Adipose tissue (tissue), 3 donors: ENCODE results near the gene HS3ST6. TPM values are rescaled to one million over a fixed set of nuclear protein-coding genes. Genes with fewer than 3 reads are reported as not detected.
"Not testable (repeated sequence)": the region's sequence is repeated elsewhere in the genome, so short reads cannot be mapped to it uniquely, and the experiment has no call there.

Source experiments
- H3K27ac ChIP-seq: one replicate; pipeline ENCODE4 v1.5.1; 2013; ENCODE audit warnings: low read depth, low read length
- WGBS, 3 donors: extraction: QIAGEN DNeasy Blood & Tissue Kit; methylation state at CpG; one replicate each; pipeline ENCODE4 v1.1.7; 2013; 5-methylcytosine and 5-hydroxymethylcytosine counted together
- polyA plus RNA-seq, 3 donors: library from polyadenylated mRNA; stranded (reverse); fragments of 200-250 nt; gene quantifications; one replicate each; pipeline ENCODE4 v1.2.3, GENCODE V29; 2013
- donor health status: healthy with polysubstance abuse.
- donor health status: Bipolar disorder and iron deficiency.
- donor health status: healthy.

The HS3ST6 gene
- polyA plus RNA-seq, 3 donors = 0.56 TPM; not detected in 2

DNA sequence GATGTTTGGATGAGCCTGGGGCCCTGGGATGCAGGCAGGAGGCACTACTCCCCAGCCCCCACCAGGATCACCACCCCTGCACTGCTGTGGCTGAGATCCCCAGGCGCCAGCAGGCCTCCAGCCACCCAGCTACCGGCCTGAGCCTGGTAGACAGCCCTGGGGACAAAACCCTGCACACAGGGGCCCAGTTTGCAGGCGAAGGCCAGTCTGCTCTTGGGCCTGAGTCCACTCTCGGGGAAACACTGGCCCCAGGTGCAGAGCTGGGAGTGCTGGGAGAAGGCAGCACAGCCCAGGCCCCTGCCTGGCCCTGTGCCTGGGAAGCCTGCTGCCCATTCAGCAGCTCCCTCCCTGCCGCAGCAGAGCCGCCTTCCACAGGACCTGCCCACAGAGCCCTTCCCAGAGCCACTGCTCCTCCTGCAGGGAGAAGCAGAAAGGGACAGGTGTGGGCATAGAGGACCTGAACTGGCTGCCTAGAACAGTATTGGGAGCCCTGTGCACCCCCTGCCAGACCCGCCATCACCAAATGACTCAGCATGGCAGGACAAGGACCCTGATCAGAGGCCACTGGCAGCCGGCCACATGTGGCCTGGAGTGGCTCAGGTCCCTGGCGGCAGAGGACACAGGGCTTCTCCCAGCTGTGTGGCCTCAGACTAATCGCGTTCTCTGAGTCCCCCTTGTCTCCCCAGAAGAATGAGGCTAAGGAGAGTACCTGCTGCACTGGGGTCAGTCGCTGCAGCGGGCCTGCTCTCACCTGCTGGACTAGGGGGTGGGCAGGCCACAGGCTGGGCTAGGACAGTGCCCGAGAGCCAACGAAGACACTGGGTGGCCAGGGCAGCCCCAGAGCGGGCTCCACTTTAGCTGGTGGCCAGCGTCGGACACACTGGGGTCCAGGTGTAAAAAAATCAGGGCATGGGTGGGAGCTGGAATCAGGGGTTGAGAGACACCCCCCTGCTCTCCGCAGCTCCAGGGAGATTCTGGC, 14.1 kb upstream of the HS3ST6 start:
- 47 to 76% (median 71%) methylated on average over 19 of the region's 19 CpGs for WGBS, 3 donors
- H3K27ac ChIP-seq = no peak overlapping the region

DNA sequence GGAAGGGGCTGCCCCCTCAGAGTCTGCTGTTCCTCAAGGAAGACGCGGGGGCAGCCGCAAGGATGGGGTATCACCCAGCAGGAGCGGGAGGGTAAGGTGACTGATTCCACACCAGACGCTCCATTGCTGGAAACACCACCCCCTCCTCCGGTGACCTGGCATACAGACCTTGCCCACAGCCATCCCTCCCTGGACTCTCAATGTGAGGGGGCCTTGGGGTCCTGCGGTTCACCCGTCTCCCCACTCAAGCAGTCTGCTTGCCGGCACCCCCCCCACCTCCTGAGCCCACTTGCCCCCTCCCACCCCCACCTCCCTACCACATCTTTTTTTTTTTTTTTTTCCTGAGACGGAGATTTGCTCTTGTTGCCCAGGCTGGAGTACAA, 12.1 kb upstream of the HS3ST6 start:
- H3K27ac ChIP-seq = no peak overlapping the region
- WGBS, 3 donors = 64 to 84% (median 73%) methylated on average over 9 to 10 of the region's 10 CpGs

DNA sequence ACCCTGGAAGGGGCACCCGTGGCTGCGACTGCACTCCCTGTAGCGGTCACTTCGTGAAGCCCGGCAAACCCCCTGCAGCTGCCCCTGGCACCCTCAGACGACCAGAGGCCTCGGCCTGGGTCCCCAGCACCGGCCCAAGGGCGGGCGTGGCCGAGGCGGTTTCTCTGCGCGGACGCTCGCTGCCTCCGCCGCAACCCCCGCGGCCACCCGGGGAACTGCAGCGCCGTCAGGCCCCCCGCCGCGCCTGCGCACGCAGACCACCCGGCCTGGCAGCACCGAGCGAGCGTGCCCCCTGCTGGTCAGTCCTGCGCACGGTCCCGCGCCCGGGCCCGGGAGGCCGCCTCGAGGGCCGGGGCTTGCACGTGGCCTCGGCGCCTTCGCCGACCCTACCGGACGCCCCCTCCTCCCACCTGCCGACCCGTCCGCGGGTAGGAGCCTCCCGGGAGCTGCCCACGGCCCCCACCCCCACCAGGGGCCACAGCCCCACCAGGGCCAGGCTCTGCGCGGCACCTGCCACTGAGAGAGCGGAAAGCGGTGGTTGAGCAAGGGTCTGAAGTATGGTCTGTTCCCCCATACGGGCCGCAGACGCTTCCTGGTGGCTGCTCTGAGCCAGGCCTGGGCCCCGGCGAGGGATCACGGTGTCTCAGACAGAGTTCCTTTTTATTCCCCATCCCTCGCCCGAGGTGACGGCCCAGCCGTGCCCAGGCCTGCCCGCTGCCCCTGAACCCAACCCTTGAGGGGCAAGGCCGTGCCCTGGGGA, 11.5 kb upstream of the HS3ST6 start:
- 9 to 20% (median 11%) methylated on average over 40 to 70 of the region's 70 CpGs for WGBS, 3 donors
- H3K27ac ChIP-seq = no peak overlapping the region

DNA sequence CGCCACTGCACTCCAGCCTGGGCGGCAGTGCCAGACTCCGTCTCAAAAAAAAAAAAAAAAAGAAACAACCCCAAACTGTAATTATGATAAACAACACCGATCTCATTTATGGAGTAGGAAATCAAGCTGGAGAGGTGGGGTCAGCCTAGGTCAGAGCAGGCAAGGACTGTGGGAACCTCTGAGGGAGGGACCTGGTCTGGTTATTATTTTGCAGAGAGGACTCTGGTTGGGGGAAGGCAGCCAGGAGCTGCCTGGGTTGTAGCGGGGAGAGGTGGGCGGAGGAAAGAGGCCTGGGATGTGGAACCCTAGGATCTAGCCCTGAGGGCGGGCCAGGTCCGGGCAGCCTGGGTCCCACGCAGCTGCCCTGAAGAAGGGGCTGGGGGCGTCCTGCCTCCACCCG, 10.9 kb upstream of the HS3ST6 start:
- no peak overlapping the region for H3K27ac ChIP-seq
- WGBS, 3 donors = 10 to 17% (median 12%) methylated on average over 9 to 11 of the region's 11 CpGs

DNA sequence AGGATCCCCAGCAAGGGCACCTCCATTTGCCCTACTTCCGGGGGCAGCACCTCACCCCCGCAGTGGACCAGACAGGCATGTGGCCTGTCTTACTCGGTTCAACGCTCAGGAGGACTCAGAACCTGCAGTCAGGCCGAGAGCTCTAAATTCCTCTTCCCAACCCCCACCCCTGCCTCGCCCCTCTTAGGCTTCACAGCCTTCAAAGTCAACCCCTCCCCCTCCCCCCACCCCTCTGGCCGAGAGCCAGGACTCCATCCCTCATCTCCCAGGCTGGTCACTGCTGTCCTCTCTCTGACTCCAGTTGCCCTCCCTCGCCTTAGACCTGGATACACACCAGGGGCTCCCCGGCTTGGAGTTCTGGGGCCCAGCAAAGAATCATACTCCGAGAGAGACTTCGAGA, 8.1 kb upstream of the HS3ST6 start:
- H3K27ac ChIP-seq = no peak overlapping the region
- WGBS, 3 donors = 63 to 69% (median 66%) methylated on average over 9 to 11 of the region's 11 CpGs

DNA sequence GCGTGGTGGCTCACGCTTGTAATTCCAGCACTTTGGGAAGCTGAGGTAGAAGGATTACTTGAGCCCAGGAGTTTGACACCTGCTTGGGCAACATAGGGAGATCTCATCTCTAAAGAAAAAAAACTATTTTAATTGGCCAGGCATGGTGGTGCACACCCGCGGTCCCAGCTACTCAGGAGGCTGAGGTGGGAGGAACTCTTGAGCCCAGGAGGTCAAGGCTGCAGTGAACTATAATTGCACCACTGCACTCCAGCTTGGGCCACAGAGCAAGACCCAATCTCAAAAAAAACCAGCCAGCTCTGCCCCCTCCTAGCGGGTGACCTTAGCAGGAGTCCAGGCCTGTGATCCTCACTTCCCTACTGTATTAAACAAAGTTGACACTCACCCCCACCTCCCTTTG, 5.9 kb upstream of the HS3ST6 start:
- 68 to 80% (median 70%) methylated on average over 5 of the region's 5 CpGs for WGBS, 3 donors
- H3K27ac ChIP-seq = no peak overlapping the region

DNA sequence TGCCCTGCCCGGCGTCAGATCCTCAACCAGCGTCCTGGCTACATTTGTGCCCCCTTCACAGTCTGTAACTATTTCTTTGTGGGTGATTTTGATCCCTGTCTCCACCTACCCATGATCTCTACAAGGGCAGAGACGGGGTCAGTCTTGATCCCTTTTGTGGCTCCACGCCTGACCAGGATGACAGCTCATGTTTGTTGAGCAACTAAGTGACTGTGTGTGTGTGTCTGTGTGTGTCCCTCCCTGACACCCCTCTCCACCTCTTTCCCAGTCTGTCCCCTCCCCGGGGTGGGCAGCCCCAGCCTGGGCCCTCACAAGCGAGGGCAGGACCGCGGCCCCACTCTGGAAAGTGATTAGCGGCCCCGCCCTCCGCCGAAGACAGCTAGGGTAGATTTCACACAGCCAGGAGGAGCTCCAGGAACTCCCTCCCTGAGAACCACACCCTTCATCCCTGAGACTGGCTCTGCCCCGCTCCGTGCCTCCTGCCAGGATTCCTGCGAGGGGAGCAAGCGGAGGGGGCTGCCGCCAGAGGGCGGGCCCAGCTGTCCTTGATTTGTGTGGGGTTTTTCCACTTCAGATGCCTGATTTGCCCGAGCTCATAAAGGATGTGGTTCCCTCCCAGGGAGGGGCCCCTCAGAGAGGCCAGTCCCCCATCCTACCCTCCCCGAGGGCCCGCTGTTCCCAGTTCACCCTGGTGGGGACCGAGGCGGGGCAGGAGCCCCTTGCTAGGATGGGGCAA, 5.3 kb upstream of the HS3ST6 start:
- no peak overlapping the region for H3K27ac ChIP-seq
- WGBS, 3 donors = 18 to 20% (median 19%) methylated on average over 24 of the region's 24 CpGs

DNA sequence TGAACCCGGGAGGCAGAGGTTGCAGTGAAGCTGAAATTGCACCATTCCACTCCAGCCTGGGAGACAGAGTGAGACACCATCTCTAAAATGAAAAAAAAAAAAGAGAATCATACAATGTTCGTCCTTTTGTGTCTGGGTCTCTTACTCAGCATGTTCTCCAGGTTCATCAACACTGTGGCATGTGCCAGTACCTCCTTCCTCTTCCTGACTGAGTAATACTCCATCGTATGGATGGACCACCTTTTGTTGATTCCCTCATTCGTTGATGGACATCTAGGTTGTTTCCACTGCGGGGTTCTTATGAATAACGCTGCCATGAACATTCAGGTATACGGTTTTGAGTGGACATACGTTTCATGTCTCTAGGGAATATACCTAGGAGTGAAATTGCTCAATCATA, 4.1 kb upstream of the HS3ST6 start:
- no peak overlapping the region for H3K27ac ChIP-seq
- 77 to 84% (median 78%) methylated on average over 8 of the region's 8 CpGs for WGBS, 3 donors

DNA sequence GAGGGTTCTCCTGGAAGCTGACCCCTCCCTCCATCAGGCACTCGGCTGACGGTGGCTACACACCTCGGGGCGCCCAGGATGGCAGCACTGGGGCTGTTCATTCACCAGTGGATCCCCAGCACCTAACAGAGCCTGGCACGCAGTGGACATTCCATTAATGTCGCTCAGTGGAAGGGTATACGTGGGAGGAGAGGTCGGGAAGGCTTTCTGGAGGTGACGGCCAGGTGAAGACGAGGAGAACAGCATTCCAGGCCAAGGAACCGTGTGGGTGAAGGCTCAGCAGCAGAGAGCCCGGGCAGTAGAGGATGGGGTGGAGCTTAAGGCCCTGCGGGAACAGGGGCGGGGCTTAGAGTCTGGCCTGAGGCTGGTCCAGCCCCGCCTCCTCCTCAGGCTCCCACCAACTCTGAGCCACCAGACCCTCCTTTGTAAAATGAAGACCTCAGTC, 2.5 kb upstream of the HS3ST6 start:
- 9 to 16% (median 15%) methylated on average over 14 to 15 of the region's 15 CpGs for WGBS, 3 donors
- no peak overlapping the region for H3K27ac ChIP-seq

DNA sequence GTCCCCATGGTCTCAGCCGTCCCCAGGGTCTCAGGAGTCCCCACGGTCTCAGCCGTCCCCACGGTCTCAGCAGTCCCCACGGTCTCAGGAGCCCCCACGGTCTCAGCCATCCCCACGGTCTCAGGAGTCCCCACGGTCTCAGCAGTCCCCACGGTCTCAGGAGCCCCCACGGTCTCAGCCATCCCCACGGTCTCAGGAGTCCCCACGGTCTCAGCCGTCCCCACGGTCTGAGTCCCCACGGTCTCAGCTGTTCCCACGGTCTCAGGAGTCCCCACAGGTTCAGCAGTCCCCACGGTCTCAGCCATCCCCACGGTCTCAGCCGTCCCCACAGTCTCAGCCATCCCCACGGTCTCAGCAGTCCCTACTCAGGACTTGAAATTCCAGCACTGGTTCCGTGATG, 1.9 kb upstream of the HS3ST6 start:
- 60 to 71% (median 70%) methylated on average over 21 of the region's 21 CpGs for WGBS, 3 donors
- not testable (repeated sequence) for H3K27ac ChIP-seq

DNA sequence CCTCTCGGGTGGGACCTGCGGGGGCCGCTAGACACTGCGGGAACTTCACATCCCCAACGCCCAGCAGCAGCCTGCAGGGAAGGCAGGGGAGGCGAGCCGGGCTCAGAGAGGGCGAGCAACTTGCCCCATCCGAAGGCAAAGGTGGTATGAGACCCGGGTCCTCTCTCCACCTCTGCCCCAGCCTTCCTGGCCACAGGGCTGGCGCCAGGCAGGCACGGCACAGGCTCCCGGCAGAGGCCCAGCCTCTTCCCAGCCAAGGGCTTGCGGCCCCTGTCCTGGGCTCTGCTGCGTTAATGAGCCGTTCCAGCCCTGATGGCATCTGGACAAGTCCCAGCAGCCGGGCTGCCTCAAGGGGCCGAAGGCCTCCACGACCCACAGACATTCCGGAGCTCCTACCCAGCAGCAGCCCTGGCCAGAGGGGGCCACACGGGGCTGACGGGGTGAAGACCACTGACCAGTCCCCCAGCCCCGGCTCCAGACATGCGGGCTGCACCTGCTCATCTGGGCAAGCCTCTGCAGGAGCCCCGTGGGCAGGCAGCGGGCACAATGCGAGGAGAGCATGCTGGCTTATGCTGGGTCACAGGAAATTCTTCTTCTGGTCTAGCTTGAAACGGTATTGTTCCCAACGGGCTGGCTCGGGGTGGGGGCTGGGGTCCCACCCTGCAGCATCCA, 1.2 kb upstream of the HS3ST6 start:
- WGBS, 3 donors = 30 to 43% (median 33%) methylated on average over 27 to 30 of the region's 30 CpGs
- H3K27ac ChIP-seq = no peak overlapping the region

DNA sequence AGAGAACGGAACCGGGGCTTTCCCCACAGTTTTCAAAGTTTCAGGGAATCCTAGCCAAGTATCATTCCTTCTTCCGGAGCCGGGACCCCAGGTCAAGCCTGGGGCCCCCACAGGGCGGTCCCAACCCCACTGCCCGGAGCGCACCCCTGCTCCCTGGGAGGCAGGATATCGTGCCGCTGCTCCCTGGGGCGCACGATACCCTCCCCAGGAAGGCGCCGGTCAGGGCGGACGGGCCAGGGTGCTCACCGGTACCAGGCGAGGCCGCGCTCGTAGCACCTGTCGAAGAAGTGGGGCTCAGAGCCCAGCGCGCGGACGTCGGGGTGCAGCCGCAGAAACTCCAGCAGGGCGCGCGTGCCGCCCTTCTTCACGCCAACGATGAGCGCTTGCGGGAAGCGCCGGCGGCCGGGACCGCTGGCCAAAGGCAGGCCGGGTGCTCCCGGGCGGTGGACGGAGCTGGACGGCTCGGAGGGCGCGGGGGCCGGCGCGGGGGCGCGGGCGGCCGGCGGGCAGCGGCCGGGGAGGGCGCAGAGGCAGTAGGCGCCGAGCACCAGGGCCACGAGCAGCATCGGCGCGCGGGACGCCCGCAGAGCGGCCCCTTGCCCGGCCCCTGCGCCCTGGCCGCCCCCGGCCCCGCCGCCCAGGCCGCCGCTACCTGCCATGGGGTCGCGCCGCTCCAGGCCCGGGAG, 407 bp downstream of the HS3ST6 start:
- H3K27ac ChIP-seq = no peak overlapping the region
- WGBS, 3 donors = 1 to 2% (median 1%) methylated on average over 76 to 81 of the region's 81 CpGs

DNA sequence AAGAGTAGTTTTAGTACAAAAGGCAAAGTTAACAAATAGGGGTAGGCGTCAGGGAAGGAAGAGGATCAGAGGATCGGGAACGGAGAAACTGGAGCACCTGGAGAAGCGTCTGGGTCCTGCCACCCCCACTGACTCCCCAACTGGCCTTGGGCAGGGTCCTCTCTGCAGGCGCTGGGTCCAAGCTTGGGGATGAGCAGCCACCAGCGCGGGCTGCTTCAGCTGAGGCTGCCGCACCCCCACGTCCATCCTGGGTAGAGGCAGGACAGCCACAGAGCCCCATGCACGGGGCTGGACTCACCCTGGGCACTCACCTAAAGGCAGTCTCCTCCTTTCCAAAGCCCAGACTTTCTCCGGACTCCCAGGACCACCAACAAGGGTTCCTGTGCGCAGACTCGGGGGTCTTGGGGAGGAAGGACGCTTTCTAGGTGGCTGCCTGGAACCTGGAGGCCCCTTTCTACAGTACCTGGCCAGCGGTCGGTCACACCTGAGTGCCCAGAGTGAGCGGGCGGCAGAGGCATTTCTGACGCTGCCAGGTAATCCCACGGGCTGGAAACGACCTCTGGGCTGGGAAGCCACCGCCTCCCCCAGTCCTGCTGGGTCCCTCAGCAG, 1.1 kb downstream of the HS3ST6 start:
- H3K27ac ChIP-seq = no peak overlapping the region
- 6 to 13% (median 8%) methylated on average over 22 of the region's 22 CpGs for WGBS, 3 donors

DNA sequence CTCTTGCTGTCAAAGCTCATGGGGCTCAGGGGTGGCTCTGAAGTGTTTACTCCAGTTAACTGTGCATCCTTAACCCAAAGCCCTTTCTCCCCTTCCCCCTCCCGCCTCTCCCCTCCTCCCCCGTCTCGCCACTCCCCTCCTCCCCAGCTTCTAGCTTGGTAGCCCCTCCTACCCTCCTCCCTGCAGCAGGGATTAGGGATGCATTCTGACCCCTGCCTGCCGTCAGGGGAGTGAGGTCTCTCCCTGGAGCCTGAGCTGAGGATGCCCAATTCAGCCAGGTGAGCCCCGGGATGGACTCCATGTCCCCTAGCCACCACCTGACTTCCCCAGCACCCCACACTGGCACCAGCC, 1.6 kb downstream of the HS3ST6 start:
- 10 to 29% (median 14%) methylated on average over 3 to 5 of the region's 5 CpGs for WGBS, 3 donors
- no peak overlapping the region for H3K27ac ChIP-seq

DNA sequence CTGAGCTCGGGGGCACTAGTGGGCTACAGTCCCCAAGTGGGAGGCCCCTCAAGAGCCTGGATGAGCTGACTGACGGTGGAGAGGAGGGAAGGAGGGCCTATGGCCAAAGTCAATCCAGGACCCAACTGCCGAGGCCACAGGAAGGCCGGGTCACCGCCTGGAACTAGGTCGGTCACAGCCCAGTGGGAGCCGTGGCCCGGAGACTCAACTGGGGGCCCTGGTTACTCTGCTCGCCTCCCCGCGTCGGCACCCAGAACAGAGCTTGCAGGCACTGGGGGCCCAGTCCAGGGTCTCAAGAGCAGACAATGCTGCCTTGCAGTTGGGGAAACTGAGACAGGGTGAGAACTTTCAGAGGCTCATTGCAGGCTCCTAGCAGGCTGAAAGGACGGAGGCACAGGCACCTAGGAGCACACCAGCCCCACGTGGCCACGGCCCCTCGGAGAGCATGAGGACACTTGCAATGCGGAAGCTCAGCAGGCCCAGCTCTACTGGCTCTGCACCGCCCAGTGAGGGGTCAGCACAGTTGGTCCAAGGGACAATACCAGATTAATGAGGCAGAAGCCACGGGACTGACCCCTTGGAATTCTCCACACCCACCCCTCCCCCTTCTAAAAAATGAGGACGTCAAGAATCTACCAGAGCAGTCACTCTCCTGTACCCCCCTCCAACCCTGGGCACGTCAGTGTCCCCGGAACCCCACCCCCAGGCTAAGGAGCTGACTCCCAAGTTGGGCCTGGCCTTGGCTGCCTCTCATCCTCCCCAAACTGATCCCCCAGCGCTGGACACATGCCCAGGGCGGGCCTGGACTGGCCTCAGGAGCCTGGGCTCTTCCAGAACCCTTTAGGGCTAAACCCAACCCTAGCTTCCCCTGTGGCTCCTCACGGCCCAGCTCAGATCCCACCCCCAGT, 2.2 kb downstream of the HS3ST6 start:
- WGBS, 3 donors = 59 to 78% (median 66%) methylated on average over 24 to 25 of the region's 25 CpGs
- no peak overlapping the region for H3K27ac ChIP-seq

DNA sequence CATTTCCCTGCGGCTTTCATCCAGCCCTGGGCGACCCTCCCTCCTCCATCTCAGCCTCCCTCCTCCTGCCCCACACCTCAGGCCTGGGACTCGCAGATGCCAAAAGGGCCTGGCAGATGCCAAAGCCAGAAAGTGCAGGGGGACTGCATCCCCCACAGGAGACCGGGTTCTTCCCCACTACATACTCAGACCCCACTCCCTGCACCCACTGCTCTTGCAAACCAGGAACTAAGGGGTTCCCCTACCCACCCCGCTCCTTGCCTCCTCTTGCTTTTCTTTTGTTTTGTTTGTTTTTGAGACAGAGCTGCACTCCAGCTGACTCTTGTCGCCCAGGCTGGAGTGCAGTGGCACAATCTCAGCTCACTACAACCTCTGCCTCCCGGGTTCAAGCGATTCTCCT, 3.2 kb downstream of the HS3ST6 start:
- 66 to 86% (median 70%) methylated on average over 8 of the region's 8 CpGs for WGBS, 3 donors

More for the DNA sequence above, 3.2 kb downstream of the HS3ST6 start:
- H3K27ac ChIP-seq = no peak overlapping the region
